ENCODE results near the gene PEX7. TPM values are rescaled to one million over a fixed set of nuclear protein-coding genes. Genes with fewer than 3 reads are reported as not detected.
"Not testable (repeated sequence)": the region's sequence is repeated elsewhere in the genome, so short reads cannot be mapped to it uniquely, and the experiment has no call there.

Gene PEX7
- total RNA-seq, 1 donor from 2014 or later: 5.6 TPM

DNA sequence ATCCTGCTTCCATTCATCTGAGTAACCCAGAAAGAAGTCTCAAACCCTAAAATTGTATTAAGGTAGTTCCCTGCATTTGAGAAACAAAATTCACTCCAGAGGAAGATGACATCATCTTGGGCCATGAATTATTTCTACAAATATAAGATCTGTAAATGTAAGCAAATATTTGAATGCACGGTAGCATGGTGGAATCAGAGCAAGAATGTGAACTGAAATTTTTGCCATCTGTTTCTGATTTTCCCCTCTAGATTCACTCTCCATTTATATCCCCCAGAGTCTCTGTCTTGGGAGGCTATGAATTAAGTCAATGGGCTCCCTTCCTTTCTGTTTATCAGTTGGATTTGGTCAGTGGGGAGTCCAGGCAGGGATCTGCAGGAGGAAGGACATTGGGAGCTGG is 24.3 kb upstream of the PEX7 start:
- Histone ChIP-seq H3K9me3 (no peaks in the 10 kb centered on the region), H3K27me3 (no peaks in the 10 kb centered on the region), H3K27ac (no peak overlapping the region), H3K36me3 (no peaks in the 10 kb centered on the region), H3K4me1 (peaks cover 5% of the 10 kb centered on the region), H3K4me3 (no peak overlapping the region)
- intact Hi-C loops (cut with DNase I): no loop called here
- DNase-seq: no peak
- no peak for ATAC-seq
- TF ChIP-seq, protein P1, sequence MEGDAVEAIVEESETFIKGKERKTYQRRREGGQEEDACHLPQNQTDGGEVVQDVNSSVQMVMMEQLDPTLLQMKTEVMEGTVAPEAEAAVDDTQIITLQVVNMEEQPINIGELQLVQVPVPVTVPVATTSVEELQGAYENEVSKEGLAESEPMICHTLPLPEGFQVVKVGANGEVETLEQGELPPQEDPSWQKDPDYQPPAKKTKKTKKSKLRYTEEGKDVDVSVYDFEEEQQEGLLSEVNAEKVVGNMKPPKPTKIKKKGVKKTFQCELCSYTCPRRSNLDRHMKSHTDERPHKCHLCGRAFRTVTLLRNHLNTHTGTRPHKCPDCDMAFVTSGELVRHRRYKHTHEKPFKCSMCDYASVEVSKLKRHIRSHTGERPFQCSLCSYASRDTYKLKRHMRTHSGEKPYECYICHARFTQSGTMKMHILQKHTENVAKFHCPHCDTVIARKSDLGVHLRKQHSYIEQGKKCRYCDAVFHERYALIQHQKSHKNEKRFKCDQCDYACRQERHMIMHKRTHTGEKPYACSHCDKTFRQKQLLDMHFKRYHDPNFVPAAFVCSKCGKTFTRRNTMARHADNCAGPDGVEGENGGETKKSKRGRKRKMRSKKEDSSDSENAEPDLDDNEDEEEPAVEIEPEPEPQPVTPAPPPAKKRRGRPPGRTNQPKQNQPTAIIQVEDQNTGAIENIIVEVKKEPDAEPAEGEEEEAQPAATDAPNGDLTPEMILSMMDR (IDR thresholded peaks at IDR 0.05): no peak

DNA sequence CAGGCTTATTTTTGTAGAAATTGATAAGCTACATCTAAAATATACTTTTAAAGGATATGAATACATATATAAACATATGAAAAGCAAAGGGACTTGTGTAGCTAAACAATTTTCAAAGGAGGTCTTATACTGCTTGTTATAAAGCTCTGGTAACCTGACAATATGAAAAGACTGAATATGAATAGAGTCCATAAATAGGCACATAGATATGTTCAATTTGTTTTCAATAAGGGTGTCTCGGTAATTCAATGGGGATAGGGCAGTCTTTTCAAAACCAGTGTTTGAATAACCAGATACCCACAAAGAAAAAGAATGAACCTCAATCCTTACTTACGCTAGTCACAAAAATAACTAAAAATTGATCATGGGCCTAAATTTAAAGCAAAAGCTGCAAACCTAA is 20.8 kb upstream of the PEX7 start:
- H3K9me3 ChIP-seq: no peaks in the 10 kb centered on the region
- H3K27ac ChIP-seq: no peak overlapping the region
- H3K36me3 ChIP-seq: no peaks in the 10 kb centered on the region
- intact Hi-C loops (cut with DNase I): no loop called here
- H3K4me1 ChIP-seq: no peaks in the 10 kb centered on the region
- TF ChIP-seq, protein P1 (IDR thresholded peaks at IDR 0.05): no peak
- DNase-seq (no peak), ATAC-seq (no peak)
- H3K4me3 ChIP-seq: no peak overlapping the region
- H3K27me3 ChIP-seq: no peaks in the 10 kb centered on the region

DNA sequence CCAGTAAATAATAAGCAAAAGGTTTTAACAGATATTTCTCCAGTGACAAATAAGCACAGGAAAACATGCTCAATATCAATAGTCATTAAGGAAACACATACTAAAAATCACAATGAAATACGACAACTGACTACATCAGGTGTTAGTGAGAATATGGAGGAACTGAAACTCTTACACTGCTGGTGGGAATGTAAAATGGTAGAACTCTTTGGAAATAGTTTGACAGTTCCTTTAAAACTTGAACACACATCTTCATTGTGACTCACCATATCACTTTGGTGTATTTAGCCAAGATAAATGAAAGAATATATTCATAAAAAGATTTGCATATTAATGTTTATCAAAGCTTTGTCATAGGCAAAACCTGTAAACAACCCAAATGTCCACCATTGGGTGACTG is 18.8 kb upstream of the PEX7 start:
- no peaks in the 10 kb centered on the region for H3K9me3 ChIP-seq
- no peaks in the 10 kb centered on the region for H3K27me3 ChIP-seq
- no peaks in the 10 kb centered on the region for H3K36me3 ChIP-seq
- TF ChIP-seq, protein P1 (IDR thresholded peaks at IDR 0.05): no peak
- ATAC-seq: no peak
- intact Hi-C loops (cut with DNase I): no loop called here
- no peaks in the 10 kb centered on the region for H3K4me1 ChIP-seq
- no peak for DNase-seq
- no peak overlapping the region for H3K4me3 ChIP-seq
- no peak overlapping the region for H3K27ac ChIP-seq

DNA sequence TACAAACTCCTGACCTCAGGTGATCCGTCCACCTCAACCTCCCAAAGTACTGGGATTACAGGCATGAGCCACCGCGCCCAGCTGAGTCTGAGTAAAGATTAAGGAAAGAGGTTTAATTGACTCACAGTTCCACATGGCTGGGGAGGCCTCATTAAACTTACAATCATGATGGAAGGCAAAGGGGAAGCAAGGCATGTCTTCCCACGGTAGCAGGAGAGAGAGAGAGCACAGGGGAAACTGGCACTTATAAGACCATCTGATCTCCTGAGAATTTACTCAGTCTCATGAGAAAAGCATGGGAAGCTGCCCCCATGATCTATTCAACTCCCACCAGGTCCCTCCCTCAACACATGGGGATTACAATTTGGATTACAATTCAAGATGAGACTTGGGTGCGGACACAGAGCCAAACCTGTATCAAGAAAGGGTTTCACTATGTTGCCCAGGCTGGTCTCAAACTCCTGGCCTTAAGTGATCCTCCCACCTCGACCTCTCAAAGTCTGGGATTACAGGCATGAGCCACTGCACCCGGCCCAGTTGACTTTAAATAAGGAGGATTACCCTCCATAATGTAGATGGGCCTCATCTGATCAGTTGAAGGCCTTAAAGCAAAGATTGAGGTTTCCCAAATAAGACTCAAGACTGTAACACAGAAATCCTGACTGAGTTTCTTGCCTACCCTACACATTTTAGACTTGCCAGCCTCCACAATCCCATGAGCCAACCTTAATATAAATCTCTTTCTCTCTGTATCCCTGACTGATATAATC is 13.1 kb upstream of the PEX7 start:
- no peaks in the 10 kb centered on the region for H3K36me3 ChIP-seq
- no peaks in the 10 kb centered on the region for H3K9me3 ChIP-seq
- ATAC-seq: no peak
- H3K27me3 ChIP-seq: no peaks in the 10 kb centered on the region
- TF ChIP-seq, protein P1 (IDR thresholded peaks at IDR 0.05): no peak
- no peaks in the 10 kb centered on the region for H3K4me1 ChIP-seq
- intact Hi-C loops (cut with DNase I): no loop called here
- DNase-seq: no peak
- H3K27ac ChIP-seq: no peak overlapping the region
- no peak overlapping the region for H3K4me3 ChIP-seq

DNA sequence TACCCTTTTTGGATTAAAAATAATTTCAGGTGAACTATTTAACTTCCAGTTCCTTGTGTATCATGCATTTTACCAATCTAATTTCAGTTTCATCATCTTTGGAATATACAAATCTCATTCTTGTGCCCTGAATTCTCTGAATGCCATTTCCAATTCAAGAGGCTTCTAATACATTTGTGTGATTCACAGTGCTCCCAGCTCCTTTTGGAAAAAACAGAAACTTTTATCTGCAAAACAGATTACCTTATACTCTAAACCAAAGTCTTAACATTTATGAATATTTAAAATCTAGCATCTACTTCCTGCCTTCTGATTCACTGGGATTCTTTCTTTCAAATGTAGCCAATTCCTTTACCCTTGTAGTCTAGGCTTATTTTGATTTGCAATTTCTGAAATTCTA is 11.1 kb upstream of the PEX7 start:
- TF ChIP-seq, protein P1 (IDR thresholded peaks at IDR 0.05): no peak
- intact Hi-C loops (cut with DNase I): no loop called here
- no peaks in the 10 kb centered on the region for H3K9me3 ChIP-seq
- no peak overlapping the region for H3K4me3 ChIP-seq
- DNase-seq (no peak), ATAC-seq (no peak)
- no peaks in the 10 kb centered on the region for H3K27me3 ChIP-seq
- no peak overlapping the region for H3K27ac ChIP-seq
- H3K36me3 ChIP-seq: no peaks in the 10 kb centered on the region
- H3K4me1 ChIP-seq: no peaks in the 10 kb centered on the region

DNA sequence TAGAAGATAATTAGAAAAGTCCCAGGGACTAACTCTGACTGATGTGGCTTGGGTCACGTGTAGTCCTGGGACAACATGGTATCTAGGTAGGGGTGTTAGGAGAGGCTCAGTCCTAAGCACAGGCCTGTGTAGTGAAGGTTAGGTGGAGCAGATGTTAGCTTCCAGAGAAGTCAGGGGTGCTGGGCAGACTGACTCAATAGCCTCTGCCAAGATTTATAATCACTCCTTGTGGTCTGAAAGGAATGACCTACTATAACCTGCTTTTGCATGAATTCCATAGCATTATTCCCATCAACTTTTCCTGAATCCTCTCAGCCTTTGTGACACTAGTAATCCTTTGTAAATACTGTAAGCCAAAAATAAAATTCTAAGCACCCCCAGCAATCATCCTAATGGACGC is 10.2 kb upstream of the PEX7 start:
- Histone ChIP-seq H3K36me3 (no peaks in the 10 kb centered on the region), H3K9me3 (no peaks in the 10 kb centered on the region), H3K4me3 (no peak overlapping the region), H3K4me1 (no peaks in the 10 kb centered on the region), H3K27ac (no peak overlapping the region), H3K27me3 (no peaks in the 10 kb centered on the region)
- intact Hi-C loops (cut with DNase I): no loop called here
- ATAC-seq (no peak), DNase-seq (no peak)
- TF ChIP-seq, protein P1 (IDR thresholded peaks at IDR 0.05): no peak

DNA sequence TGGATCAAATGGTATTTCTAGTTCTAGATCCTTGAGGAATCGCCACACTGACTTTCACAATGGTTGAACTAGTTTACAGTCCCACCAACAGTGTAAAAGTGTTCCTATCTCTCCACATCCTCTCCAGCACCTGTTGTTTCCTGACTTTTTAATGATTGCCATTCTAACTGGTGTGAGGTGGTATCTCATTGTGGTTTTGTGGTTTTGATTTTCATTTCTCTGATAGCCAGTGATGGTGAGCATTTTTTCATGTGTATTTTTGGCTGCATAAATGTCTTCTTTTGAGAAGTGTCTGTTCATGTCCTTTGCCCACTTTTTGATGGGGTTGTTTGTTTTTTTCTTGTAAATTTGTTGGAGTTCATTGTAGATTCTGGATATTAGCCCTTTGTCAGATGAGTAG is 6.8 kb upstream of the PEX7 start:
- H3K4me3 ChIP-seq; H3K4me1 ChIP-seq; H3K27ac ChIP-seq; intact Hi-C loops (cut with DNase I); ATAC-seq; H3K36me3 ChIP-seq; H3K9me3 ChIP-seq; H3K27me3 ChIP-seq; DNase-seq: not testable (repeated sequence)
